ENCODE data around the gene UTP25. TPM values are rescaled to one million over a fixed set of nuclear protein-coding genes. Genes with fewer than 3 reads are reported as not detected.
"Not testable (repeated sequence)": the region's sequence is repeated elsewhere in the genome, so short reads cannot be mapped to it uniquely, and the experiment has no call there.

The UTP25 gene
- total RNA-seq, 2 experiments from 2014 or later: 6.3 to 6.5 TPM

- DNase-seq (no peak), ATAC-seq (no peak)
- Mint-ChIP-seq H3K36me3 (ENCODE audit: low read depth) (no peaks in the 10 kb centered on the region), H3K9me3 (ENCODE audit: insufficient read depth) (peaks cover 3% of the 10 kb centered on the region), H3K4me1 (ENCODE audit: low read depth) (peaks cover 13% of the 10 kb centered on the region), H3K4me3 (no peak overlapping the region), H3K27me3 (ENCODE audit: low read depth) (peaks cover 2% of the 10 kb centered on the region), H3K27ac (no peak overlapping the region)
- ChIA-PET POLR2A (no interaction called here), CTCF (interaction anchor here (1.0 to 2.9 kb wide), 2 partner anchors 33 kb away, joined by 5 to 15 read pairs; no protein-coding TSS in a partner anchor)
Observed at GRCh38 chr1:209790286-209791193, 37.2 kb upstream of the UTP25 start.

- no peak for DNase-seq
- Mint-ChIP-seq H3K36me3 (ENCODE audit: low read depth) (no peaks in the 10 kb centered on the region), H3K27me3 (ENCODE audit: low read depth) (peaks cover 2% of the 10 kb centered on the region), H3K27ac (no peak overlapping the region), H3K4me1 (ENCODE audit: low read depth) (peaks cover 10% of the 10 kb centered on the region), H3K9me3 (ENCODE audit: insufficient read depth) (peaks cover 3% of the 10 kb centered on the region), H3K4me3 (no peak overlapping the region)
- ATAC-seq: no peak
- ChIA-PET CTCF (interaction anchor here (1.6 to 2.9 kb wide), 2 partner anchors 31 to 43 kb away, joined by 5 to 15 read pairs; no protein-coding TSS in a partner anchor), POLR2A (interaction anchor here (1.1 kb wide), 1 partner anchor 17 kb away, joined by 4 read pairs; no protein-coding TSS in a partner anchor)
Observed at GRCh38 chr1:209791920-209792319, 35.9 kb upstream of the UTP25 start.

GRCh38 chr1:209793711-209794110 lies 34.1 kb upstream of the UTP25 start:
- ATAC-seq; DNase-seq; H3K36me3 Mint-ChIP-seq (ENCODE audit: low read depth); H3K9me3 Mint-ChIP-seq (ENCODE audit: insufficient read depth); POLR2A ChIA-PET; H3K4me3 Mint-ChIP-seq; H3K4me1 Mint-ChIP-seq (ENCODE audit: low read depth); H3K27me3 Mint-ChIP-seq (ENCODE audit: low read depth); H3K27ac Mint-ChIP-seq: not testable (repeated sequence)
- CTCF ChIA-PET: interaction anchor here (1.6 to 2.9 kb wide), 2 partner anchors 29 to 45 kb away, joined by 5 to 15 read pairs; no protein-coding TSS in a partner anchor

- Mint-ChIP-seq H3K36me3 (ENCODE audit: low read depth) (no peaks in the 10 kb centered on the region), H3K27ac (no peak overlapping the region), H3K4me3 (no peak overlapping the region), H3K4me1 (ENCODE audit: low read depth) (no peaks in the 10 kb centered on the region), H3K9me3 (ENCODE audit: insufficient read depth) (peaks cover 2% of the 10 kb centered on the region), H3K27me3 (ENCODE audit: low read depth) (peaks cover 5% of the 10 kb centered on the region)
- POLR2A ChIA-PET: interaction anchor here (1.4 kb wide), 1 partner anchor 21 kb away, joined by 3 read pairs; no protein-coding TSS in a partner anchor
- CTCF ChIA-PET: interaction anchor here (1.0 kb wide), 2 partner anchors 25 to 50 kb away, joined by 4 to 8 read pairs; no protein-coding TSS in a partner anchor
- no peak for DNase-seq
- ATAC-seq: no peak
Observed at GRCh38 chr1:209797978-209798639, 29.7 kb upstream of the UTP25 start.

- ATAC-seq: no peak
- CTCF ChIA-PET: interaction anchor here (1.1 to 3.5 kb wide), 2 partner anchors 22 to 26 kb away, joined by 3 to 15 read pairs; partner anchors contain the start of gene UTP25
- no peak for DNase-seq
- no peaks in the 10 kb centered on the region for H3K9me3 Mint-ChIP-seq (ENCODE audit: insufficient read depth)
- no peak overlapping the region for H3K27ac Mint-ChIP-seq
- POLR2A ChIA-PET: interaction anchor here (0.7 to 0.9 kb wide), 2 partner anchors 18 to 20 kb away, joined by 3 read pairs; no protein-coding TSS in a partner anchor
- no peaks in the 10 kb centered on the region for H3K36me3 Mint-ChIP-seq (ENCODE audit: low read depth)
- peaks cover 17% of the 10 kb centered on the region for H3K27me3 Mint-ChIP-seq (ENCODE audit: low read depth)
- peaks cover 9% of the 10 kb centered on the region for H3K4me1 Mint-ChIP-seq (ENCODE audit: low read depth)
- no peak overlapping the region for H3K4me3 Mint-ChIP-seq
Observed at GRCh38 chr1:209800984-209801834, 26.6 kb upstream of the UTP25 start.

- no peak for ATAC-seq
- CTCF ChIA-PET: interaction anchor here (0.8 to 3.5 kb wide), 3 partner anchors 21 to 25 kb away, joined by 3 to 15 read pairs (median 3); partner anchors contain the start of gene UTP25
- no peak for DNase-seq
- H3K27me3 Mint-ChIP-seq (ENCODE audit: low read depth): peaks cover 17% of the 10 kb centered on the region
- H3K4me3 Mint-ChIP-seq: no peak overlapping the region
- no peaks in the 10 kb centered on the region for H3K9me3 Mint-ChIP-seq (ENCODE audit: insufficient read depth)
- POLR2A ChIA-PET: interaction anchor here (0.9 kb wide), 1 partner anchor 19 kb away, joined by 3 read pairs; no protein-coding TSS in a partner anchor
- no peaks in the 10 kb centered on the region for H3K36me3 Mint-ChIP-seq (ENCODE audit: low read depth)
- H3K4me1 Mint-ChIP-seq (ENCODE audit: low read depth): peaks cover 11% of the 10 kb centered on the region
- no peak overlapping the region for H3K27ac Mint-ChIP-seq
Observed at GRCh38 chr1:209802117-209802779, 25.5 kb upstream of the UTP25 start.

- no peak for ATAC-seq
- POLR2A ChIA-PET: no interaction called here
- no peaks in the 10 kb centered on the region for H3K9me3 Mint-ChIP-seq (ENCODE audit: insufficient read depth)
- no peaks in the 10 kb centered on the region for H3K36me3 Mint-ChIP-seq (ENCODE audit: low read depth)
- no peak for DNase-seq
- H3K4me1 Mint-ChIP-seq (ENCODE audit: low read depth): peaks cover 11% of the 10 kb centered on the region
- H3K4me3 Mint-ChIP-seq: no peak overlapping the region
- no peak overlapping the region for H3K27ac Mint-ChIP-seq
- CTCF ChIA-PET: interaction anchor here (0.8 kb wide), 1 partner anchor 21 kb away, joined by 3 read pairs; no protein-coding TSS in a partner anchor
- H3K27me3 Mint-ChIP-seq (ENCODE audit: low read depth): peaks cover 17% of the 10 kb centered on the region
Observed at GRCh38 chr1:209802780-209803152, 25.0 kb upstream of the UTP25 start.

- ChIA-PET POLR2A (no interaction called here), CTCF (no interaction called here)
- Mint-ChIP-seq H3K4me1 (ENCODE audit: low read depth) (peaks cover 11% of the 10 kb centered on the region), H3K36me3 (ENCODE audit: low read depth) (no peaks in the 10 kb centered on the region), H3K9me3 (ENCODE audit: insufficient read depth) (no peaks in the 10 kb centered on the region), H3K27me3 (ENCODE audit: low read depth) (peaks cover 17% of the 10 kb centered on the region), H3K27ac (no peak overlapping the region), H3K4me3 (no peak overlapping the region)
- ATAC-seq (no peak), DNase-seq (no peak)
Observed at GRCh38 chr1:209803568-209803967, 24.2 kb upstream of the UTP25 start.

- Mint-ChIP-seq H3K36me3 (ENCODE audit: low read depth) (no peaks in the 10 kb centered on the region), H3K27ac (no peak overlapping the region), H3K9me3 (ENCODE audit: insufficient read depth) (no peaks in the 10 kb centered on the region), H3K4me3 (peak overlapping the region; percentile 77), H3K27me3 (ENCODE audit: low read depth) (peaks cover 17% of the 10 kb centered on the region), H3K4me1 (ENCODE audit: low read depth) (peaks cover 11% of the 10 kb centered on the region)
- ATAC-seq: no peak
- ChIA-PET POLR2A (no interaction called here), CTCF (interaction anchor here (1.1 to 6.4 kb wide), 3 partner anchors 10 to 37 kb away, joined by 3 to 61 read pairs (median 4); no protein-coding TSS in a partner anchor)
- no peak for DNase-seq
Observed at GRCh38 chr1:209805341-209805781, 22.4 kb upstream of the UTP25 start.

GRCh38 chr1:209805875-209806760 lies 21.7 kb upstream of the UTP25 start, which contains the start of gene IRF6:
Gene IRF6, minus strand, starts transcription at chr1:209806142. Its CDS starts 4,729 bp downstream, at chr1:209801413.
- peak; percentile 71 for DNase-seq
- ChIA-PET POLR2A (no interaction called here), CTCF (interaction anchor here (1.1 to 6.4 kb wide), 4 partner anchors 10 to 38 kb away, joined by 3 to 61 read pairs (median 4); no protein-coding TSS in a partner anchor)
- Mint-ChIP-seq H3K4me1 (ENCODE audit: low read depth) (peaks cover 11% of the 10 kb centered on the region), H3K4me3 (peak within 1 kb of the TSS; percentile 77), H3K36me3 (ENCODE audit: low read depth) (no peaks in the 10 kb centered on the region), H3K9me3 (ENCODE audit: insufficient read depth) (no peaks in the 10 kb centered on the region), H3K27me3 (ENCODE audit: low read depth) (peaks cover 17% of the 10 kb centered on the region), H3K27ac (peak within 1 kb of the TSS; percentile 84)
- peak; percentile 89 for ATAC-seq

All from activated CD8-positive, alpha-beta T cell treated with anti-CD3 and anti-CD28 coated beads, Interleukin-2, amount 10 ng/mL, durations not matched to agents 7 days and 5 days (primary cell).